ENCODE data around the gene OR10J1. TPM values are rescaled to one million over a fixed set of nuclear protein-coding genes. Genes with fewer than 3 reads are reported as not detected.
"Not testable (repeated sequence)": the region's sequence is repeated elsewhere in the genome, so short reads cannot be mapped to it uniquely, and the experiment has no call there.

OR10J1 gene
- total RNA-seq, 2 experiments from 2014 or later = not detected

DNA sequence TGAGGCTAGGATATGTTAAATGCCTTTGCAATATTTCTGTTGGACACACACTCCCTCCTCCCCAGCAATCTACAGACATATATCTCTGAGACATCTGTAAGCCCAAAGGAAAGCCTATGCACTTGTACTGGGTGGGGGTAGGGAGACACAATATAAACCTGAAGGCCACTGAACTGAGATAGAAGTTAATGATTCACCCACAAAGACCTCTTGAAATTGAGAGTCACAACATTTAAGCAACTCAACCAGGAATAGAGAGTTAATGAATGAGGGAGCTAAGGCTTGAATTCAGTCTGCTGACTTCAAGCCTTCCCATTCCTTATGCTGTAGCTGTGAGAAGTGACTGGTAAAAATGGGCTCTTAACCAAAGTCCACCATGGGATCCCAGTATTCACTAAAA is 5.0 kb downstream of the OR10J1 start:
- H3K4me1 Mint-ChIP-seq (ENCODE audit: low read depth) = no peaks in the 10 kb centered on the region
- no peak for ATAC-seq (ENCODE audit: poor library complexity)
- no peak overlapping the region for H3K4me3 Mint-ChIP-seq
- Histone ChIP-seq H3K36me3 (ENCODE audit: insufficient read depth, low read length) (no peaks in the 10 kb centered on the region), H3K9me3 (ENCODE audit: control insufficient read depth in 1 of 2, insufficient read depth in 1 of 2, low read length in 2 of 2) (peaks cover 0 to 6% of the 10 kb centered on the region in 2 experiments), H3K27me3 (ENCODE audit: control insufficient read depth in 1 of 2, insufficient read depth in 2 of 2, low read length in 2 of 2) (no peaks in the 10 kb centered on the region), H3K4me3 (ENCODE audit: low read length) (no peak overlapping the region), H3K4me1 (ENCODE audit: insufficient read depth, low read length) (no peaks in the 10 kb centered on the region), H3K27ac (ENCODE audit: low read depth in 1 of 2, low read length in 2 of 2) (no peak overlapping the region)
- H3K36me3 Mint-ChIP-seq (ENCODE audit: low read depth) = no peaks in the 10 kb centered on the region
- no peak for DNase-seq
- intact Hi-C loops (cut with DNase I, micrococcal nuclease) = no loop called here
- no peaks in the 10 kb centered on the region for H3K9me3 Mint-ChIP-seq
- TF ChIP-seq CTCF (IDR thresholded peaks at IDR 0.05) = no peak
- ChIA-PET POLR2A (no interaction called here), CTCF (no interaction called here)
- peaks cover 20% of the 10 kb centered on the region for H3K27me3 Mint-ChIP-seq
- H3K27ac Mint-ChIP-seq = no peak overlapping the region

GRCh38 chr1:159448181-159448580 is 8.7 kb downstream of the OR10J1 start:
- ChIA-PET CTCF (no interaction called here), POLR2A (no interaction called here)
- TF ChIP-seq CTCF (IDR thresholded peaks at IDR 0.05) = no peak
- Mint-ChIP-seq H3K4me3 (no peak overlapping the region), H3K4me1 (ENCODE audit: low read depth) (no peaks in the 10 kb centered on the region), H3K36me3 (ENCODE audit: low read depth) (no peaks in the 10 kb centered on the region), H3K27ac (no peak overlapping the region), H3K27me3 (peaks cover 10% of the 10 kb centered on the region), H3K9me3 (no peaks in the 10 kb centered on the region)
- ATAC-seq (ENCODE audit: poor library complexity) (no peak), DNase-seq (no peak)
- peaks cover 0 to 6% of the 10 kb centered on the region in 2 experiments for H3K9me3 ChIP-seq (ENCODE audit: control insufficient read depth in 1 of 2, insufficient read depth in 1 of 2, low read length in 2 of 2)
- no peak overlapping the region for H3K27ac ChIP-seq (ENCODE audit: low read depth in 1 of 2, low read length in 2 of 2)
- H3K36me3 ChIP-seq (ENCODE audit: insufficient read depth, low read length) = no peaks in the 10 kb centered on the region
- no peaks in the 10 kb centered on the region for H3K27me3 ChIP-seq (ENCODE audit: control insufficient read depth in 1 of 2, insufficient read depth in 2 of 2, low read length in 2 of 2)
- intact Hi-C loops (cut with DNase I, micrococcal nuclease) = no loop called here
- no peak overlapping the region for H3K4me3 ChIP-seq (ENCODE audit: low read length)
- H3K4me1 ChIP-seq (ENCODE audit: insufficient read depth, low read length) = no peaks in the 10 kb centered on the region

DNA sequence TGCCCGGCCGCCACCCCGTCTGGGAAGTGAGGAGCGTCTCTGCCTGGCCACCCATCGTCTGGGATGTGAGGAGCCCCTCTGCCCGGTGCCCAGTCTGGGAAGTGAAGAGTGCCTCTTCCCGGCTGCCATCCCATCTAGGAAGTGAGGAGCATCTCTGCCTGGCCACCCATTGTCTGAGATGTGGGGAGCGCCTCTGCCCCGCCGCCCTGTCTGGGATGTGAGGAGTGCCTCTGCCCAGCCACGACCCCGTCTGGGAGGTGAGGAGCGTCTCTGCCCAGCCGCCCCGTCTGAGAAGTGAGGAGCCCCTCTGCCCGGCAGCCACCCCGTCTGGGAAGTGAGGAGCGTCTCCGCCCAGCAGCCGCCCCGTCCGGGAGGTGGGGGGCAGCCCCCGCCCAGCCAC is 10.1 kb downstream of the OR10J1 start:
- H3K9me3 ChIP-seq (ENCODE audit: control insufficient read depth in 1 of 2, insufficient read depth in 1 of 2, low read length in 2 of 2); H3K4me1 ChIP-seq (ENCODE audit: insufficient read depth, low read length); H3K9me3 Mint-ChIP-seq; POLR2A ChIA-PET; H3K4me3 Mint-ChIP-seq; CTCF ChIA-PET; H3K27me3 ChIP-seq (ENCODE audit: control insufficient read depth in 1 of 2, insufficient read depth in 2 of 2, low read length in 2 of 2); H3K36me3 ChIP-seq (ENCODE audit: insufficient read depth, low read length); H3K27ac ChIP-seq (ENCODE audit: low read depth in 1 of 2, low read length in 2 of 2); ATAC-seq (ENCODE audit: poor library complexity); H3K27ac Mint-ChIP-seq; intact Hi-C loops (cut with DNase I, micrococcal nuclease); H3K36me3 Mint-ChIP-seq (ENCODE audit: low read depth); H3K27me3 Mint-ChIP-seq; DNase-seq; H3K4me3 ChIP-seq (ENCODE audit: low read length); H3K4me1 Mint-ChIP-seq (ENCODE audit: low read depth): not testable (repeated sequence)

DNA sequence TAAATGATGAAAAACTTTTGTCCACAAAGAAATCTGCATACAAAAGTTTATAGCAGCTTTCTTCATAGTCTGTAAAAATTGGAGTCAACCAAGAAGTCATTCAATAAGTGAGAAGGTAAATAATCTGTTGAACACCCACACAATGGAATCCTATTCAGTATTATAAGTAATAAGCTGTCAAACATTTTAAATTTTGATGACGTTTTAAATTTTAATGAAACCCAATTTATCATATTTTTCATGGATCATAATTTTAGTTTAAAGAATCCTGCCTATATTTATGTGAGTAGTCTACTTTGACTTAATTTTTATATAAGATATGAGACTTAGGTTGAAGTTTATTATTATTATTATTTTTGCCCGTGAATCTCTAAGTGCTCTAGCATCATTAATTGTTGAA is 20.0 kb downstream of the OR10J1 start:
- no peaks in the 10 kb centered on the region for H3K36me3 Mint-ChIP-seq (ENCODE audit: low read depth)
- H3K9me3 Mint-ChIP-seq = peaks cover 12% of the 10 kb centered on the region
- peaks cover 4 to 10% of the 10 kb centered on the region in 2 experiments for H3K9me3 ChIP-seq (ENCODE audit: control insufficient read depth in 1 of 2, insufficient read depth in 1 of 2, low read length in 2 of 2)
- no peaks in the 10 kb centered on the region for H3K36me3 ChIP-seq (ENCODE audit: insufficient read depth, low read length)
- no peaks in the 10 kb centered on the region for H3K4me1 ChIP-seq (ENCODE audit: insufficient read depth, low read length)
- no peak overlapping the region for H3K4me3 Mint-ChIP-seq
- H3K27me3 Mint-ChIP-seq = no peaks in the 10 kb centered on the region
- ATAC-seq (ENCODE audit: poor library complexity) (no peak), DNase-seq (no peak)
- ChIA-PET POLR2A (no interaction called here), CTCF (interaction anchor here (1.1 kb wide), 1 partner anchor 19 kb away, joined by 3 read pairs; no protein-coding TSS in a partner anchor)
- TF ChIP-seq CTCF (IDR thresholded peaks at IDR 0.05) = no peak
- no peaks in the 10 kb centered on the region for H3K4me1 Mint-ChIP-seq (ENCODE audit: low read depth)
- H3K27ac ChIP-seq (ENCODE audit: low read depth in 1 of 2, low read length in 2 of 2) = no peak overlapping the region
- no peaks in the 10 kb centered on the region for H3K27me3 ChIP-seq (ENCODE audit: control insufficient read depth in 1 of 2, insufficient read depth in 2 of 2, low read length in 2 of 2)
- intact Hi-C loops (cut with DNase I, micrococcal nuclease) = no loop called here
- no peak overlapping the region for H3K4me3 ChIP-seq (ENCODE audit: low read length)
- H3K27ac Mint-ChIP-seq = no peak overlapping the region

All from CD4-positive, alpha-beta T cell (primary cell).